Hepatocyte (in vitro differentiated cells): ENCODE results near the gene CD2. TPM values are rescaled to one million over a fixed set of nuclear protein-coding genes. Genes with fewer than 3 reads are reported as not detected.

ENCODE experiments used
- DNase-seq: peaks from one replicate; pipeline ENCODE4 v3.0.0-alpha.2; 2016; ENCODE audit warnings: low spot score
- H2AFZ ChIP-seq: fragments of 200-600 bp; sonication (generic); 2 replicates; pipeline ENCODE4 v1.6.0; 2016; ENCODE audit warnings: antibody characterized with exemption, mild to moderate bottlenecking
- H3K27ac ChIP-seq: fragments of 200-600 bp; sonication (generic); 2 replicates; pipeline ENCODE4 v1.5.1; 2016; ENCODE audit warnings: mild to moderate bottlenecking
- H3K27me3 ChIP-seq: fragments of 200-600 bp; sonication (generic); 2 replicates; pipeline ENCODE4 v1.6.1; 2016
- H3K36me3 ChIP-seq: fragments of 200-600 bp; sonication (generic); replicated peaks from 2 replicates; pipeline ENCODE4 v1.5.1; 2016; ENCODE audit warnings: low read depth; ENCODE audit not compliant: insufficient read depth
- H3K4me1 ChIP-seq: fragments of 200-600 bp; sonication (generic); 2 replicates; pipeline ENCODE4 v1.5.1; 2016; ENCODE audit warnings: mild to moderate bottlenecking, moderate library complexity; ENCODE audit not compliant: insufficient read depth
- H3K4me2 ChIP-seq: fragments of 200-600 bp; sonication (generic); 2 replicates; pipeline ENCODE4 v1.6.0; 2016
- H3K4me3 ChIP-seq: fragments of 200-600 bp; sonication (generic); 2 replicates; pipeline ENCODE4 v1.5.1; 2016; ENCODE audit warnings: mild to moderate bottlenecking
- H3K79me2 ChIP-seq: fragments of 200-600 bp; sonication (generic); 2 replicates; pipeline ENCODE4 v1.6.0; 2017; ENCODE audit warnings: mild to moderate bottlenecking
- H3K9me2 ChIP-seq: fragments of 200-600 bp; sonication (generic); replicated peaks from 2 replicates; pipeline ENCODE4 v1.6.0; 2017; ENCODE audit warnings: mild to moderate bottlenecking; ENCODE audit not compliant: insufficient read depth
- H3K9me3 ChIP-seq: fragments of 200-600 bp; sonication (generic); 2 replicates; pipeline ENCODE4 v1.5.1; 2016; ENCODE audit warnings: low read depth, mild to moderate bottlenecking
- H4K20me1 ChIP-seq: fragments of 200-600 bp; sonication (generic); 2 replicates; pipeline ENCODE4 v1.6.0; 2016; ENCODE audit warnings: mild to moderate bottlenecking; ENCODE audit not compliant: insufficient read depth, poor library complexity, severe bottlenecking
- CTCF ChIP-seq: fragments of 200-600 bp; sonication (generic); IDR thresholded peaks from 2 replicates; pipeline ENCODE4 v1.5.1; 2016; ENCODE audit warnings: antibody characterized with exemption, mild to moderate bottlenecking; ENCODE audit not compliant: poor library complexity
- EZH2 ChIP-seq: fragments of 200-600 bp; sonication (generic); IDR thresholded peaks from 2 replicates; pipeline ENCODE4 v1.6.1; 2016; ENCODE audit warnings: antibody characterized with exemption, mild to moderate bottlenecking, borderline replicate concordance
- EZH2phosphoT487 ChIP-seq: fragments of 200-600 bp; sonication (generic); IDR thresholded peaks from one replicate; pipeline ENCODE4 v1.6.1; 2018; ENCODE audit warnings: antibody characterized with exemption, mild to moderate bottlenecking, low read depth, moderate library complexity; ENCODE audit not compliant: unreplicated experiment, severe bottlenecking
- WGBS: methylation state at CpG from one replicate; pipeline ENCODE4 v1.1.6; 2016; ENCODE audit warnings: low lambda C conversion rate; ENCODE audit errors: missing lambda C conversion rate; 5-methylcytosine and 5-hydroxymethylcytosine counted together
- polyA plus RNA-seq: library from polyadenylated mRNA; unstranded; fragments of >200 nt; fragmentation: Nextera tagmentation; extraction: Ambion mirVana; gene quantifications from 2 replicates; pipeline ENCODE4 v1.2.1, GENCODE V29; 2016
- total RNA-seq: library from RNA; depleted of rRNA; stranded (reverse); fragments of >200 nt; gene quantifications from 2 replicates; pipeline ENCODE4 v1.2.3, GENCODE V29; 2014

CD2 gene
- total and polyA plus RNA-seq, 2 experiments from 2014 or later, result 0.08 to 0.13 TPM

GRCh38 chr1:116767782-116768382 is 13.7 kb downstream of the CD2 start:
- Histone ChIP-seq H4K20me1 (no peaks in the 10 kb centered on the region), H3K9me3 (no peaks in the 10 kb centered on the region), H3K4me1 (peaks cover 9% of the 10 kb centered on the region), H3K4me3 (no peak overlapping the region), H3K79me2 (no peaks in the 10 kb centered on the region), H3K27me3 (no peaks in the 10 kb centered on the region), H3K36me3 (no peaks in the 10 kb centered on the region), H3K9me2 (no peaks in the 10 kb centered on the region), H3K27ac (no peak overlapping the region), H3K4me2 (no peak overlapping the region), H2AFZ (no peak overlapping the region)
- DNase-seq, result no peak
- WGBS, result 96% methylated on average over 5 of the region's 5 CpGs
- TF ChIP-seq CTCF, result no peak
- no peak for TF ChIP-seq EZH2
- TF ChIP-seq EZH2phosphoT487, result no peak

GRCh38 chr1:116768416-116769103 is 14.3 kb downstream of the CD2 start:
- Histone ChIP-seq H3K9me2 (no peaks in the 10 kb centered on the region), H3K4me3 (no peak overlapping the region), H4K20me1 (no peaks in the 10 kb centered on the region), H3K9me3 (no peaks in the 10 kb centered on the region), H3K4me2 (no peak overlapping the region), H3K27ac (no peak overlapping the region), H3K36me3 (no peaks in the 10 kb centered on the region), H3K4me1 (peaks cover 3% of the 10 kb centered on the region), H3K79me2 (no peaks in the 10 kb centered on the region), H3K27me3 (no peaks in the 10 kb centered on the region), H2AFZ (no peak overlapping the region)
- no peak for DNase-seq
- WGBS, result 93% methylated on average over 13 of the region's 13 CpGs
- TF ChIP-seq EZH2, result no peak
- no peak for TF ChIP-seq EZH2phosphoT487
- TF ChIP-seq CTCF, result no peak

- no peaks in the 10 kb centered on the region for H3K79me2 ChIP-seq
- no peaks in the 10 kb centered on the region for H3K36me3 ChIP-seq
- H4K20me1 ChIP-seq, result no peaks in the 10 kb centered on the region
- no peaks in the 10 kb centered on the region for H3K27me3 ChIP-seq
- no peak overlapping the region for H3K27ac ChIP-seq
- no peak for DNase-seq
- H3K9me2 ChIP-seq, result no peaks in the 10 kb centered on the region
- 95% methylated on average over 6 of the region's 6 CpGs for WGBS
- H3K9me3 ChIP-seq, result no peaks in the 10 kb centered on the region
- TF ChIP-seq EZH2, result no peak
- no peak for TF ChIP-seq EZH2phosphoT487
- TF ChIP-seq CTCF, result no peak
- H3K4me1 ChIP-seq, result no peaks in the 10 kb centered on the region
- no peak overlapping the region for H3K4me3 ChIP-seq
- H2AFZ ChIP-seq, result no peak overlapping the region
- no peak overlapping the region for H3K4me2 ChIP-seq
These were observed 14.8 kb downstream of the CD2 start for GRCh38 chr1:116769104-116769452.
